KG1 (cell line): ENCODE data around the gene SNRPN.
"Not testable (repeated sequence)": the region's sequence is repeated elsewhere in the genome, so short reads cannot be mapped to it uniquely, and the experiment has no call there.

Source experiments
- DNase-seq: peaks from one replicate; lab custom pipeline; 2025; lab: John Stamatoyannopoulos, UW

Gene SNRPN

DNA sequence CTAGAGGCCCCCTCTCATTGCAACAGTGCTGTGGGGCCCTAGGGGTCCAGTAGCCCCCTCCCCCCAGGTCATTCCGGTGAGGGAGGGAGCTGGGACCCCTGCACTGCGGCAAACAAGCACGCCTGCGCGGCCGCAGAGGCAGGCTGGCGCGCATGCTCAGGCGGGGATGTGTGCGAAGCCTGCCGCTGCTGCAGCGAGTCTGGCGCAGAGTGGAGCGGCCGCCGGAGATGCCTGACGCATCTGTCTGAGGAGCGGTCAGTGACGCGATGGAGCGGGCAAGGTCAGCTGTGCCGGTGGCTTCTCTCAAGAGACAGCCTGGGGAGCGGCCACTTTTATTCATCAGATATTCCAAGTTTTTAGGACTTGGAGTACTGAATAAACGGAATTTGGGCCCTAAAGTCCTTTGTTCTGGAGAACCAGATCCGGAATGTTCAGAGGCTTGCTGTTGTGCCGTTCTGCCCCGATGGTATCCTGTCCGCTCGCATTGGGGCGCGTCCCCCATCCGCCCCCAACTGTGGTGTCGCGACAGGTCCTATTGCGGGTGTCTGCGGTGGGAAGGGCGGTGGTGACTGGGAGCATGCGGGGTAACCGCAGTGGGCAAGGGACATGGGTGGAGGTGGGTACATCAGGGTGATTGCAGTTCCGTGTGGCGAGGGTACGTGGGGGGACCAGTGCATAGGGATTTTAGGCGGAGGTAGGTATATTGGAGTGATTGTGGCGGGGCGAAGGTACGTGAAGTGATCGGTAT lies at the start of gene SNRPN, which contains the start of gene SNURF:
Gene SNRPN, plus strand, starts transcription at position 205 of the 748 bp plus-strand sequence. CDS start 19,467 bp downstream, outside the sequence.
Gene SNURF, plus strand, starts transcription at position 205 of the 748 bp plus-strand sequence. Its CDS starts 62 bp downstream, at position 267.
- DNase-seq, result no peak

GRCh38 chr15:24916305-24917009 lies 38.3 kb upstream of the SNRPN start:
- DNase-seq, result peak; percentile 81

DNA sequence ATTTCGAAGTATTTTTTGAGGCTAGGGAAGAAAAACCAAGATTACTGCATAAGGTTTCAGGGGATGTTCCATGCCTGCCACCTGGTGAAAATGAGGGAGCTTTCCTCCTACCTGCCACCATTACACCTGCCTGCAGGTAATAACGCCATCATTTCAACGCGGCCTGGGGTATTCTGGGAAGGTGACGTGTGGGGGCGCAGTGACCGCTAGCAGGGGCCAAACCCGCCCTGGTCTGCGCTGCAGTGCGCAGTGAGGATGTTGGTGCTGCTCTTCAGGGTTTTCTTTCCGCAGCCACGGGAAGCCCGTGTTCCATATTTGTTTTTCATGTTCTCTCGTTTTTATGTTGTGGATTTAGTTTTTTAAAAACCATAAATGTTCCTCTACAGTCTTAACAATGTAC lies 37.4 kb upstream of the SNRPN start:
- DNase-seq, result no peak

DNA sequence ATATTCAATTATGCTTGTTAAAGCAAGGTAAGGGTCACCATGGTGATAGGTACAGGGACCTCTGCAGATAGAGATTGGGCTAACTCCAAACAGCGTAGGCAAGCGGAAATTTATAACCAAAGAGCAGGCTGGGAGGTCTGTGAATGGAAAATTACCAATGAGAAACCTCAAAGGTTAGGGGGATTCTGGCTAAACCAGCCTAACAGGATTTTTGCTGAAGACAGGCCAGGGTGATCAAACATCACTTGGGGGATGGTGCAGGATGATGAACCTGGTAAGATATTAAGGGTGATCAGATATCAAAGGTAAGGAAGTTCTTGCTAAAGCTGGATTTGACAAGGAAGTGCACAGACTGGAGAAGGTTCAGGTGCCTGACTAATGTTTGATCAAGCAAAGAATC lies 35.3 kb upstream of the SNRPN start:
- DNase-seq, result no peak

DNA sequence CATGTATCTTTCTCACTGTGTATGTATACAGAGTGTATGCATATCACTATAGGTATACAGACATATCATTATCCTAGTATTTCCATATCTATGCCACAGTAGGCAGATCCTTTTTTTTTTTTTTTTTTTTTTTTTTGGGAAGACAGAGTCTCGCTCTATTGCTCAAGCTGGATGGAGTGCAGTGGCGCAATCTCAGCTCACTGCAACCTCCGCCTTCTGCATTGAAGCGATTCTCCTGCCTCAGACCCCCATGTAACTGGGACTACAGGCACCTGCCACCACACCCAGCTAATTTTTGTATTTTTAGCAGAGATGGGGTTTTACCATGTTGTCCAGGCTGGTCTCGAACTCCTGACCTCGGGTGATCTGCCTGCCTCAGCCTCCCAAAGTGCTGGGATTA lies 32.0 kb upstream of the SNRPN start:
- DNase-seq, result not testable (repeated sequence)

DNA sequence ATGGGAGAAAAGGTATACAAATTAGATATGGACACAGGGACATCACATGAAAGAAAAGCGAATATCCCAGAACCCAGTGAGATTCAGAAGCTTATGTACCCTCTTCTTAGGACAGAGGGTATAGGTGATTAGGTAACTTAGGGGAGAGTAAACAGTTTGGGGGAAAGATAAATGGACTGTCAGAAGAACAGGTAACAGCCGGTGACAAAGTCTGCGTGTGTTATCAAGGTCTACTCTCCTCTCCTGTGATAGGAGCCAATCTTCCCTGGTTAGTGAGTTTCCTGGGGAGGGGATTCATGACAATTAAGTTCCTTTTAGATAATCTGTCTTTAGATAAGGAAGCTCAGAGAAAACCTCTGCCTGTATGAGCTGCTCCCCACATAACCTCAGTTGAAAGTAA lies 30.6 kb upstream of the SNRPN start:
- no peak for DNase-seq

- no peak for DNase-seq
These were observed 30.2 kb upstream of the SNRPN start for GRCh38 chr15:24924621-24925020.

DNA sequence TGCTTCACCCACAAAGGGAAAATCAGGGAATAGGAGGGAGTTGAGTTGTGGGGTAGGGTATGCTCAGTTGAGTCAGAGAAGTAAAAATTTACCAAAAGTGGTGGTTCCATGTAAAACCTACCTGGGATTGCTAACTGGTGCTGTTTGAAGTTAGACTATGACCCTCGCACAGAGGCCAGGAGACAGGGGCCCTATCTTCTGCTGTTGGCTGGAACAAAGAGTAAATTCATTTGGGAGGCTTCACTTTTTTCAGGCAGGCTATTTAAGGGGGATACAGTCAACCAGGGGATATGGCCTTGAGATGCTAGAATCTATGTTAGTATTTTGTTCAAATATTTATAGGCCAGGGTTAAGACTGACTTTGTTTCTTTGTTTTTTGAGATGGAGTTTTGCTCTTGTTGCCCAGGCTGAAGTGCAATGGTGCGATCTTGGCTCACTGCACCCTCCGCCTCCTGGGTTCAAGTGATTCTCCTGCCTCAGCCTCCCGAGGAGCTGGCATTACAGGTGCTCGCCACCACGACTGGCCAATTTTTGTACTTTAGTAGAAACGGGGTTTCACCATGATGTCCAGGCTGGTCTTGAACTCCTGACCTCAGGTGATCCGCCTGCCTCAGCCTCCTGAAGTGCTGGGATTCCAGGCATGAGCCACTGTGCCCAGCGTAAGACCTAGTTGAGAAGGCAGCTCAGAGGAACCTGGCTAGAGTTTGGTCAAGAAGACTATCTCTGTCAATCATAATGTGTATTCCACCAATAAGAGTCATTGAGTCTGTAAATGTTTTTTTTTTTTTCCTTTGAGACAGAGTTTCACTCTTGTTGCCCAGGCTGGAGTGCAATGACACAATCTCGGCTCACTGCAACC lies 22.7 kb upstream of the SNRPN start:
- DNase-seq, result not testable (repeated sequence)

- no peak for DNase-seq
These were observed 21.1 kb upstream of the SNRPN start for GRCh38 chr15:24933716-24934115.

GRCh38 chr15:24938224-24938623 lies 16.6 kb upstream of the SNRPN start:
- not testable (repeated sequence) for DNase-seq

- DNase-seq, result no peak
These were observed 14.6 kb upstream of the SNRPN start for GRCh38 chr15:24940236-24940635.

GRCh38 chr15:24943361-24943760 lies 11.4 kb upstream of the SNRPN start:
- DNase-seq, result no peak

DNA sequence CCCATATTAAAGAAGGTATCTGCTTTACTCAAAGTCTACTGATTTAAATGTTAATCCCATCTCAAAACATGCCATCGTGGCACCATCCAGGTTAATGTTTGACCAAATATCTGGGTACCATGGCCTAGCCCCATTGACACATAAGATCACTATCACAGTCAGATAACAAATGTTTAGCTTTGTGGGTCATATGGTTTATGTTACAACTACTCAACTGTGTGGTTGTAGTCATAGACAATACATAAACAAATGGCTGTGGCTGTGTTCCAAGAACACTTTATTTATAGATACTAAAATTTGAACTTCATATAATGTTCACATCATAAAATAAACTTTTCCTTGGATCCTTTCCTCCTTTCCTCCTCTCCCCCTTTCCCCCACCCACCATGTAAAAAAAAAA lies 9.8 kb upstream of the SNRPN start:
- DNase-seq, result no peak

DNA sequence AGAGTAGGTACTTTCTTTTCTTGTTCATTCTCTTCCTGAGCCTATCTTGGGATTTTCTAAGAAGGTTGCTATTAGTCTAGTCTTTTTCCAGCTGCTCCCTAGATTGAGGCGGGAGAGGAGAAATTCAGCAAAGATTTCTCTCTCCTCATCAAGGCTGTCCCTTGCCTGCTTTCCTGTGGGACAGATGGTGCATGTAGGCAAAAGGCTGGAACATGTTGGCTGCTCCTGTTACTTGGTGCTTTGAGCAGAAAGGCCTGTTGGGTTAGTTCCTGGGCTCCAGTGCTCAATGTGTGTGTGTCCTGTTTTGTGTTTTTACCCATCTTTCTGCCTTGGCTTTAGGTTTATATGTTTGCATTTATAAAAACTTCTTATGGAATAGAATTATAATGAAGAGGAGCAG lies 9.1 kb upstream of the SNRPN start:
- no peak for DNase-seq

- no peak for DNase-seq
These were observed 6.3 kb upstream of the SNRPN start for GRCh38 chr15:24948495-24948894.

- no peak for DNase-seq
These were observed 739 bp downstream of the SNRPN start for GRCh38 chr15:24955531-24955921.

- DNase-seq, result peak; percentile 22
These were observed 1.5 kb downstream of the SNRPN start for GRCh38 chr15:24956111-24956838.

- DNase-seq, result no peak
These were observed 2.9 kb downstream of the SNRPN start for GRCh38 chr15:24957691-24958090.

- no peak for DNase-seq
These were observed 7.2 kb downstream of the SNRPN start for GRCh38 chr15:24961967-24962366.

DNA sequence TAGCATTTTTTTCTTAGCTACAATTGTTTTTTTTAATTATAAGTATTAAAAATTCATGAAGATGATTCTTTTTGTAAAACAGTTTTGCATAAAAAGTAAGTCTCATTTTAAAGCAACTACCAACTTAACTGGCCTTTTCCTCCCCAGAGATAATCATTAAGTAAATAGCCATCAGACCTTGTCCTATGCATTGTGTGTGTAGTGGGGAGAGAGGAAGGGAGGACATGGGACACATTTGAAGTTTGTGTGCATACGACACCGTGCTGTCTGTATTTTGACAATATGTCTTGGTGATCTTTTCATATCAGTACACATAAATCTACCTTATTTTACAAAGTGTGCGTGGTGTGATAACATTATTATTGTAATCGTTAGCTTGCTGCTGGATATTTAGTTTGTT lies 8.1 kb downstream of the SNRPN start:
- no peak for DNase-seq

DNA sequence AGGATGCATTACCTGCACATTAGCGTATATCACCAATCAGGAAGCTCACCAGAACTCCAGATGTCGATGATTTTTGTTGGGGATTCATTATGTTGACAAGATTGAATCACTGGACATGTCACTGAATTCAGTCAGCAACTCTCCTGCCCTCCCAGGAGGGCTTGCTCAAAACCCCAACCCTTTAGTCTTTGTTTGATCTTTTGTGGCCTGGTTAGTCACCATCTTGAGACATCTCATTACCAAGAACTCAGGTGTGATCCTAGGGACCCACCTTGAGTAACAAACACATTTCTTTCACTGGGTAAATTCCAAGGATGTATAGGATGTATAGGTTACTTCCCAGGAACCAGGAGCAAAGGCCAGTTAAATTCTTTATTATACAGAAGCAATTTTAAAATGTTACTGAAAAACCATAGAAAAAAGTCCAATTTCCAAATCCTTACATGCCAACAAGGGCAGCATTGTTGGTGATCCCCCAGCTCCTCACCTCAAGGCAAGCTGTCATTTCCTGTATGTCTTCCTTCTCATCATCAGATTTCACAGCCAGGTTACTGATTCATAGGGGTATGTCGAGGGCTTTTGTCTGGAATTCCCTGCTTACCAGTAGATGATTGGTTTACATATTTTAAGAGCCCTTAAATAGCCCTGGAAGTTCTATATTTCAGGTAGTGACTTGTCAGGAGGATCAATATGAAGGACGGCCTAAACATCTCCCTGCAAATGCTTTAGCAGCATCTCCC lies 11.7 kb downstream of the SNRPN start:
- no peak for DNase-seq
